Muscle layer of duodenum (tissue), 2 donors: ENCODE data around the gene TSEN34.
"Not testable (repeated sequence)": the region's sequence is repeated elsewhere in the genome, so short reads cannot be mapped to it uniquely, and the experiment has no call there.

ENCODE experiments used
- H3K27ac ChIP-seq: one replicate; pipeline ENCODE4 v1.7.0; 2013; ENCODE audit warnings: mild to moderate bottlenecking, low read length
- H3K27me3 ChIP-seq: one replicate; pipeline ENCODE4 v1.7.0; 2013; ENCODE audit warnings: low read depth, mild to moderate bottlenecking, control low read depth, low read length
- H3K36me3 ChIP-seq, 2 donors: one replicate each; pipeline ENCODE4 v1.7.0; 2013; ENCODE audit warnings: low read length in 2 of 2, control low read depth in 1 of 2, mild to moderate bottlenecking in 1 of 2; ENCODE audit not compliant: insufficient read depth in 2 of 2, control insufficient read depth in 1 of 2
- H3K4me1 ChIP-seq, 2 donors: one replicate each; pipeline ENCODE4 v1.7.0; 2013; ENCODE audit warnings: low read length in 2 of 2, mild to moderate bottlenecking in 2 of 2, control low read depth in 1 of 2, moderate library complexity in 1 of 2; ENCODE audit not compliant: insufficient read depth in 2 of 2, control insufficient read depth in 1 of 2
- H3K4me3 ChIP-seq, 2 donors: one replicate each; pipeline ENCODE4 v1.7.0; 2013; ENCODE audit warnings: low read length in 2 of 2, low read depth in 1 of 2, mild to moderate bottlenecking in 1 of 2
- H3K9me3 ChIP-seq, 2 donors: one replicate each; pipeline ENCODE4 v1.7.0; 2013; ENCODE audit warnings: low read length in 2 of 2, control low read depth in 1 of 2, mild to moderate bottlenecking in 1 of 2; ENCODE audit not compliant: control insufficient read depth in 1 of 2
- donor health status: healthy.

TSEN34 gene

GRCh38 chr19:54162884-54163283 lies 28.2 kb upstream of the TSEN34 start:
- H3K36me3 ChIP-seq: peaks cover 0 to 4% of the 10 kb centered on the region in 2 donors
- H3K9me3 ChIP-seq: no peaks in the 10 kb centered on the region
- H3K4me3 ChIP-seq: peak overlapping the region; percentile 33 to 59
- no peaks in the 10 kb centered on the region for H3K27me3 ChIP-seq
- H3K4me1 ChIP-seq: peaks cover 14 to 38% of the 10 kb centered on the region in 2 donors
- peak overlapping the region; percentile 56 for H3K27ac ChIP-seq

GRCh38 chr19:54164369-54165068 lies 26.6 kb upstream of the TSEN34 start:
- Histone ChIP-seq H3K4me3 (no peak overlapping the region), H3K9me3 (no peaks in the 10 kb centered on the region), H3K4me1 (peaks cover 8 to 31% of the 10 kb centered on the region in 2 donors), H3K36me3 (no peaks in the 10 kb centered on the region), H3K27ac (no peak overlapping the region), H3K27me3 (no peaks in the 10 kb centered on the region)

GRCh38 chr19:54165222-54165621 lies 25.9 kb upstream of the TSEN34 start:
- no peaks in the 10 kb centered on the region for H3K36me3 ChIP-seq
- no peaks in the 10 kb centered on the region for H3K9me3 ChIP-seq
- peaks cover 7 to 31% of the 10 kb centered on the region in 2 donors for H3K4me1 ChIP-seq

GRCh38 chr19:54168174-54168917 lies 22.8 kb upstream of the TSEN34 start:
- peaks cover 0 to 12% of the 10 kb centered on the region in 2 donors for H3K4me1 ChIP-seq
- H3K27me3 ChIP-seq: no peaks in the 10 kb centered on the region
- no peaks in the 10 kb centered on the region for H3K36me3 ChIP-seq
- H3K4me3 ChIP-seq: no peak overlapping the region
- no peak overlapping the region for H3K27ac ChIP-seq
- no peaks in the 10 kb centered on the region for H3K9me3 ChIP-seq

More at GRCh38 chr19:54165222-54165621, 25.9 kb upstream of the TSEN34 start:
- Histone ChIP-seq H3K27ac (no peak overlapping the region), H3K4me3 (no peak overlapping the region), H3K27me3 (no peaks in the 10 kb centered on the region)

- H3K27ac ChIP-seq: no peak overlapping the region
- no peaks in the 10 kb centered on the region for H3K9me3 ChIP-seq
- H3K4me3 ChIP-seq: no peak overlapping the region
- peaks cover 0 to 12% of the 10 kb centered on the region in 2 donors for H3K4me1 ChIP-seq
- H3K27me3 ChIP-seq: no peaks in the 10 kb centered on the region
- H3K36me3 ChIP-seq: no peaks in the 10 kb centered on the region
Observed at GRCh38 chr19:54169149-54169740, 21.9 kb upstream of the TSEN34 start.

- not testable (repeated sequence) for H3K27ac ChIP-seq, H3K4me1 ChIP-seq, H3K4me3 ChIP-seq, H3K9me3 ChIP-seq, H3K36me3 ChIP-seq, H3K27me3 ChIP-seq
Observed at GRCh38 chr19:54171736-54172431, 19.2 kb upstream of the TSEN34 start.

- H3K4me3 ChIP-seq: peak within 1 kb of the TSS in 1 of 2 donors; percentile 62
Observed at GRCh38 chr19:54172471-54173358, 18.4 kb upstream of the TSEN34 start, which contains the start of gene TMC4. TMC4 (minus strand) TSS chr19:54173160; CDS start chr19:54173117, 43 bp downstream.

GRCh38 chr19:54173359-54173699 lies 17.8 kb upstream of the TSEN34 start:
- Histone ChIP-seq H3K9me3 (no peaks in the 10 kb centered on the region), H3K4me3 (no peak overlapping the region), H3K27ac (no peak overlapping the region), H3K36me3 (peaks cover 0 to 1% of the 10 kb centered on the region in 2 donors), H3K27me3 (no peaks in the 10 kb centered on the region), H3K4me1 (peaks cover 0 to 6% of the 10 kb centered on the region in 2 donors)

More at GRCh38 chr19:54172471-54173358, 18.4 kb upstream of the TSEN34 start, which contains the start of gene TMC4:
- no peaks in the 10 kb centered on the region for H3K9me3 ChIP-seq
- no peaks in the 10 kb centered on the region for H3K36me3 ChIP-seq
- no peaks in the 10 kb centered on the region for H3K27me3 ChIP-seq
- peak within 1 kb of the TSS; percentile 69 for H3K27ac ChIP-seq
- H3K4me1 ChIP-seq: peaks cover 0 to 7% of the 10 kb centered on the region in 2 donors

- Histone ChIP-seq H3K27me3 (no peaks in the 10 kb centered on the region), H3K4me3 (no peak overlapping the region), H3K4me1 (peaks cover 0 to 4% of the 10 kb centered on the region in 2 donors), H3K36me3 (peaks cover 2 to 9% of the 10 kb centered on the region in 2 donors), H3K9me3 (no peaks in the 10 kb centered on the region), H3K27ac (no peak overlapping the region)
Observed at GRCh38 chr19:54173951-54174834, 16.9 kb upstream of the TSEN34 start.
